Measurements from ENCODE around the gene ACSL1. TPM values are rescaled to one million over a fixed set of nuclear protein-coding genes. Genes with fewer than 3 reads are reported as not detected.

ACSL1 gene
- polyA plus RNA-seq, 1 donor: 13.8 TPM

DNA sequence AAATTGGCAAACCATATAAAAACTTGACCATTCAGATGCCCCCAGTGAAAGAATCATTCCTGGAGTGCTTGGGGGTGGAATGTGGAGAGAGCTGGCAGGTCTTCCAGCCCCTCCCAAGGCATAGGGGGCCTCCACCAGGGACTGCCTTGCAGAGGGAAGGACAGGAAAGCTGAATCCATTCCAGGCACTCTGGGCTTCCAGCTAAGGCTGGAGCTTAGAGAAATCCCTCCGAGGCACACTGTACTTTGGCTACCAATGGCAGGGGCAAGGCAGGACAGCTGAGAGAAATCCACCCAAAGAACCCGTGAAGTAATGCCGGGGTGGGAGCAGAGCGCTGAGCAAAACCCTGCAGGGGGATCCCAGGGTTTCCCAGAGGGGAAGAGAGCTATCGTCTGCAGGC, 95.8 kb downstream of the ACSL1 start:
- DNase-seq: no peak
- no CpG with 5 or more reads among the region's 5 CpGs for WGBS (ENCODE audit: insufficient coverage, low lambda C conversion rate)
- H3K9me3 ChIP-seq (ENCODE audit: control insufficient read depth, low read depth, low read length): no peaks in the 10 kb centered on the region

GRCh38 chr4:184728858-184729257, 96.9 kb downstream of the ACSL1 start:
- no peak overlapping the region for H3K27ac ChIP-seq (ENCODE audit: low read length)
- WGBS (ENCODE audit: insufficient coverage, low lambda C conversion rate): no CpG with 5 or more reads among the region's 2 CpGs
- peaks cover 7% of the 10 kb centered on the region for H3K36me3 ChIP-seq (ENCODE audit: control insufficient read depth, insufficient read depth, low read length)
- H3K4me3 ChIP-seq (ENCODE audit: low read length): no peak overlapping the region
- peak in 1 of 2 donors; percentile 25 for DNase-seq
- H3K27me3 ChIP-seq (ENCODE audit: control insufficient read depth, insufficient read depth, low read length): no peaks in the 10 kb centered on the region
- H3K9me3 ChIP-seq (ENCODE audit: control insufficient read depth, low read depth, low read length): no peaks in the 10 kb centered on the region
- H3K4me1 ChIP-seq (ENCODE audit: control insufficient read depth, insufficient read depth, low read length): no peaks in the 10 kb centered on the region

More for the DNA sequence above, 95.8 kb downstream of the ACSL1 start:
- H3K27me3 ChIP-seq (ENCODE audit: control insufficient read depth, insufficient read depth, low read length): no peaks in the 10 kb centered on the region
- no peak overlapping the region for H3K4me3 ChIP-seq (ENCODE audit: low read length)
- H3K36me3 ChIP-seq (ENCODE audit: control insufficient read depth, insufficient read depth, low read length): peaks cover 7% of the 10 kb centered on the region
- no peaks in the 10 kb centered on the region for H3K4me1 ChIP-seq (ENCODE audit: control insufficient read depth, insufficient read depth, low read length)
- no peak overlapping the region for H3K27ac ChIP-seq (ENCODE audit: low read length)

- Histone ChIP-seq H3K36me3 (ENCODE audit: control insufficient read depth, insufficient read depth, low read length) (peaks cover 7% of the 10 kb centered on the region), H3K27me3 (ENCODE audit: control insufficient read depth, insufficient read depth, low read length) (no peaks in the 10 kb centered on the region), H3K9me3 (ENCODE audit: control insufficient read depth, low read depth, low read length) (no peaks in the 10 kb centered on the region), H3K4me3 (ENCODE audit: low read length) (no peak overlapping the region), H3K4me1 (ENCODE audit: control insufficient read depth, insufficient read depth, low read length) (no peaks in the 10 kb centered on the region), H3K27ac (ENCODE audit: low read length) (no peak overlapping the region)
- DNase-seq: no peak
- WGBS (ENCODE audit: insufficient coverage, low lambda C conversion rate): no CpG with 5 or more reads among the region's 3 CpGs
These were observed 98.3 kb downstream of the ACSL1 start for GRCh38 chr4:184727430-184727829.

DNA sequence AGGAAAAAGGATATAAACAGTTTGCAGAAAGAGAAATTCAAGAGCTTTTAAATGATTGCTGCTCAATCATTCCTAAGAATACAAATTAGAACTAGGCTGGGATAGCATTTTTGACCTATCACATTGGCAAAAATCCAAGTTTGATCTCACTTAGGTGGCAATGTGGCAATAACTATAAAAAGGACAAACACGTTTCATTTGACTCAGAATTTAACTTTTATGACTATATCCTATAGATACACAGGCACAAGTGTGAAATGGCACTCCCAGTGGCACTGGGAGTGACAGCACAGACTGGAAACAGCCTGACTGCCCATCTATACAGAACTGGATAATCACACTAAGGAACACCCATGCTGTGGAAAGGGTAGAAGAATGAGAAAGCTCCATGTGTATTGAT, 103.0 kb downstream of the ACSL1 start:
- H3K27ac ChIP-seq (ENCODE audit: low read length): no peak overlapping the region
- 20% methylated on average over 1 of the region's 1 CpG for WGBS (ENCODE audit: insufficient coverage, low lambda C conversion rate)
- no peak for DNase-seq

DNA sequence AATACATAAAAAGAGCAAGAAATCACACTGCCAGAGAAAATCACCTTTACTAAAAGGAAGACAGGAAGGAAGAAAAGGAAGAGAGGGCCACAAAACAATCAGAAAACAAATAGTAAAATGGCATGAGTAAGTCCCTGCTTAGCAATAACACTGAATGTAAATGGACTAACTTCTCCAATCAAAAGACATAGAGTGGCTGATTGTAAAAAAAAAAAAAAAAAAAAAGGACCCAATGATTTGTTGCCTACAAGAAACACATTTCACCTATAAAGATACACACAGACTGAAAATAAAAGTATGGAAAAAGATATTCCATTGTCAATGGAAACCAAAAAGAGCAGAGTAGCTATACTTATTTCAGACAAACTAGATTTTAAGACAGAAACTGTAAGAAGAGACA, 104.5 kb downstream of the ACSL1 start:
- Histone ChIP-seq H3K4me3 (ENCODE audit: low read length) (no peak overlapping the region), H3K27ac (ENCODE audit: low read length) (no peak overlapping the region), H3K4me1 (ENCODE audit: control insufficient read depth, insufficient read depth, low read length) (no peaks in the 10 kb centered on the region), H3K27me3 (ENCODE audit: control insufficient read depth, insufficient read depth, low read length) (no peaks in the 10 kb centered on the region), H3K36me3 (ENCODE audit: control insufficient read depth, insufficient read depth, low read length) (peaks cover 4% of the 10 kb centered on the region), H3K9me3 (ENCODE audit: control insufficient read depth, low read depth, low read length) (no peaks in the 10 kb centered on the region)
- no peak for DNase-seq

More for the DNA sequence above, 103.0 kb downstream of the ACSL1 start:
- peaks cover 8% of the 10 kb centered on the region for H3K36me3 ChIP-seq (ENCODE audit: control insufficient read depth, insufficient read depth, low read length)
- no peaks in the 10 kb centered on the region for H3K4me1 ChIP-seq (ENCODE audit: control insufficient read depth, insufficient read depth, low read length)
- H3K27me3 ChIP-seq (ENCODE audit: control insufficient read depth, insufficient read depth, low read length): no peaks in the 10 kb centered on the region
- H3K9me3 ChIP-seq (ENCODE audit: control insufficient read depth, low read depth, low read length): no peaks in the 10 kb centered on the region
- no peak overlapping the region for H3K4me3 ChIP-seq (ENCODE audit: low read length)

DNA sequence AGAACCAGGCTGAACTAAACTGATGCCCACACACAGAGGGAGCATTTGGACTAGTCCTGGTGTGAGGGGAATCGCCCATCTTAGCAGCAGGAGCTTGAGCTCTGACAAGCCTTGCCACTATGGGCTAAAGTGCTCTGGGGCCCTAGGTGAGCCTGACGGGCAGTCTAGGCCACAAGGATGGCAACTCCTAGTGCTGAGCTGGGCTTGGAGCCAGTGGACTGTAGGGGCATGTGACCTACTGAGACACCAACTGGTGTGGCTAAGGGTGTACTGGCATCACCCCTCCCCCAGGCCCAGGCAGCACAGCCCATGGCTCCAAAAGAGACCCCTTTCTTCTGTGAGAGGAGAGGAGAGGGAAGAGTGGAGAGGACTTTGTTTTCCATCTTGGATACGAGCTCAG, 106.4 kb downstream of the ACSL1 start:
- H3K27me3 ChIP-seq (ENCODE audit: control insufficient read depth, insufficient read depth, low read length): no peaks in the 10 kb centered on the region
- no peak for DNase-seq
- WGBS (ENCODE audit: insufficient coverage, low lambda C conversion rate): no CpG with 5 or more reads among the region's 3 CpGs
- no peak overlapping the region for H3K4me3 ChIP-seq (ENCODE audit: low read length)
- no peaks in the 10 kb centered on the region for H3K9me3 ChIP-seq (ENCODE audit: control insufficient read depth, low read depth, low read length)
- H3K36me3 ChIP-seq (ENCODE audit: control insufficient read depth, insufficient read depth, low read length): peaks cover 7% of the 10 kb centered on the region
- H3K27ac ChIP-seq (ENCODE audit: low read length): no peak overlapping the region
- H3K4me1 ChIP-seq (ENCODE audit: control insufficient read depth, insufficient read depth, low read length): no peaks in the 10 kb centered on the region

DNA sequence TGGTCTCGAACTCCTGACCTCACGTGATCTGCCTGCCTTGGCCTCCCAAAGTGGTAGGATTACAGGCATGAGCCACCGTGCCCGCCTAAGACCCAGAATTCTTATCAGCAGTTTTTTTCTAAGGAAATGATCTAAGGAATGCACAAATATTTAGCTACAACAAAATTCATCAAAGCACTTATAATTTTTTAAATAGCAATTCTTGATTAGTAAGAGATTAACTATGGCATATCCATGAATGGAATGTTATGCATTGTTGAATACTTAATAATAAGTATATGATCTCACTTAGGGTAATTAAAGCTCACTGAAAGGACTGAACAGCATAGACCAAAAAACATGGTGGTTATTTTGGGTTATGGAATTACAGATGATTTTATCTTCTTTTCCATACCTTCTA, 110.2 kb downstream of the ACSL1 start:
- Histone ChIP-seq H3K4me1 (ENCODE audit: control insufficient read depth, insufficient read depth, low read length) (no peaks in the 10 kb centered on the region), H3K4me3 (ENCODE audit: low read length) (no peak overlapping the region), H3K9me3 (ENCODE audit: control insufficient read depth, low read depth, low read length) (no peaks in the 10 kb centered on the region), H3K27ac (ENCODE audit: low read length) (no peak overlapping the region), H3K27me3 (ENCODE audit: control insufficient read depth, insufficient read depth, low read length) (no peaks in the 10 kb centered on the region), H3K36me3 (ENCODE audit: control insufficient read depth, insufficient read depth, low read length) (peaks cover 7% of the 10 kb centered on the region)
- WGBS (ENCODE audit: insufficient coverage, low lambda C conversion rate): no CpG with 5 or more reads among the region's 4 CpGs
- DNase-seq: no peak

GRCh38 chr4:184713887-184714286, 111.9 kb downstream of the ACSL1 start:
- no peak for DNase-seq
- no peak overlapping the region for H3K27ac ChIP-seq (ENCODE audit: low read length)
- no peaks in the 10 kb centered on the region for H3K9me3 ChIP-seq (ENCODE audit: control insufficient read depth, low read depth, low read length)
- H3K4me1 ChIP-seq (ENCODE audit: control insufficient read depth, insufficient read depth, low read length): no peaks in the 10 kb centered on the region
- 20% methylated on average over 1 of the region's 2 CpGs for WGBS (ENCODE audit: insufficient coverage, low lambda C conversion rate)
- H3K27me3 ChIP-seq (ENCODE audit: control insufficient read depth, insufficient read depth, low read length): no peaks in the 10 kb centered on the region
- peaks cover 3% of the 10 kb centered on the region for H3K36me3 ChIP-seq (ENCODE audit: control insufficient read depth, insufficient read depth, low read length)
- no peak overlapping the region for H3K4me3 ChIP-seq (ENCODE audit: low read length)

GRCh38 chr4:184712322-184712721, 113.4 kb downstream of the ACSL1 start:
- Histone ChIP-seq H3K4me1 (ENCODE audit: control insufficient read depth, insufficient read depth, low read length) (no peaks in the 10 kb centered on the region), H3K9me3 (ENCODE audit: control insufficient read depth, low read depth, low read length) (no peaks in the 10 kb centered on the region), H3K4me3 (ENCODE audit: low read length) (no peak overlapping the region), H3K27me3 (ENCODE audit: control insufficient read depth, insufficient read depth, low read length) (no peaks in the 10 kb centered on the region), H3K27ac (ENCODE audit: low read length) (no peak overlapping the region), H3K36me3 (ENCODE audit: control insufficient read depth, insufficient read depth, low read length) (peaks cover 3% of the 10 kb centered on the region)
- DNase-seq: no peak

GRCh38 chr4:184706453-184706852, 119.3 kb downstream of the ACSL1 start:
- peaks cover 7% of the 10 kb centered on the region for H3K36me3 ChIP-seq (ENCODE audit: control insufficient read depth, insufficient read depth, low read length)
- no peak overlapping the region for H3K4me3 ChIP-seq (ENCODE audit: low read length)
- H3K9me3 ChIP-seq (ENCODE audit: control insufficient read depth, low read depth, low read length): no peaks in the 10 kb centered on the region
- no peaks in the 10 kb centered on the region for H3K4me1 ChIP-seq (ENCODE audit: control insufficient read depth, insufficient read depth, low read length)
- 88% methylated on average over 1 of the region's 1 CpG for WGBS (ENCODE audit: insufficient coverage, low lambda C conversion rate)
- no peak overlapping the region for H3K27ac ChIP-seq (ENCODE audit: low read length)
- no peaks in the 10 kb centered on the region for H3K27me3 ChIP-seq (ENCODE audit: control insufficient read depth, insufficient read depth, low read length)
- peak in 1 of 2 donors; percentile 10 for DNase-seq

DNA sequence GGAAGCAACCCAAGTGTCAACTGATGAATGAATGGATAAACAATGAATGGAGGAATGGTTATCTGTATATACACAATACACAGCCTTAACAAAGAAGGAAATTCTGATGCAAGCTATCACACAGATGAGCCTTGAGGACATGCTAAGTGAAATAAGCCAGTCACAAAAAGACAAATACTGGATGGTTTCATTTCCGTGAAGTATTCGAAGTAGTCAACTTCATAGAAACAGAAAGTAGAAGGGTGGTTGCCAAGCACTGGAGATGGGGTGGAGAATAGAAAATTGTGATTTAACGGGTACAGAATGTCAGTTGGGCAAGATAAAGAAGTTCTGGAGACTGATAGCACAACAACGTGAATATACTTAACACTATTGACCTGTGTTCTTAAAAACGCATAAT, 120.1 kb downstream of the ACSL1 start:
- H3K4me3 ChIP-seq (ENCODE audit: low read length): no peak overlapping the region
- H3K27ac ChIP-seq (ENCODE audit: low read length): no peak overlapping the region
- DNase-seq: no peak
- H3K36me3 ChIP-seq (ENCODE audit: control insufficient read depth, insufficient read depth, low read length): peaks cover 10% of the 10 kb centered on the region
- H3K27me3 ChIP-seq (ENCODE audit: control insufficient read depth, insufficient read depth, low read length): no peaks in the 10 kb centered on the region
- 94% methylated on average over 4 of the region's 5 CpGs for WGBS (ENCODE audit: insufficient coverage, low lambda C conversion rate)
- H3K4me1 ChIP-seq (ENCODE audit: control insufficient read depth, insufficient read depth, low read length): no peaks in the 10 kb centered on the region
- H3K9me3 ChIP-seq (ENCODE audit: control insufficient read depth, low read depth, low read length): no peaks in the 10 kb centered on the region
